Activated CD8-positive, alpha-beta T cell treated with anti-CD3 and anti-CD28 coated beads, Interleukin-2, amount 10 ng/mL, durations not matched to agents 7 days and 5 days (primary cell): ENCODE measurements around the gene SH3TC1. TPM values are rescaled to one million over a fixed set of nuclear protein-coding genes. Genes with fewer than 3 reads are reported as not detected.

Source experiments
- ATAC-seq: fragments of 150-1000 bp; cut with Tn5 transposase; one replicate; pipeline ENCODE4 v1.10.0; 2021; ENCODE audit warnings: moderate library complexity
- CTCF ChIA-PET: fragments of 350-600 bp; sonication (Branson Sonifier 250); formaldehyde crosslinking; loops from one replicate; lab custom pipeline; 2021; ENCODE audit warnings: antibody characterized with exemption; lab: Charles Lee
- POLR2A ChIA-PET: fragments of 350-600 bp; sonication (Branson Sonifier 250); formaldehyde crosslinking; loops from one replicate; lab custom pipeline; 2021; ENCODE audit warnings: antibody characterized with exemption; lab: Charles Lee
- DNase-seq: peaks from one replicate; pipeline ENCODE4 v3.0.0-alpha.2; 2020
- H3K27ac Mint-ChIP-seq: one replicate; pipeline ENCODE4 v1.8.0; 2021; ENCODE audit warnings: mild to moderate bottlenecking, mixed read lengths
- H3K27me3 Mint-ChIP-seq: one replicate; pipeline ENCODE4 v1.8.0; 2021; ENCODE audit warnings: low read depth, mixed read lengths
- H3K36me3 Mint-ChIP-seq: one replicate; pipeline ENCODE4 v1.8.0; 2021; ENCODE audit warnings: low read depth, mixed read lengths
- H3K4me1 Mint-ChIP-seq: one replicate; pipeline ENCODE4 v1.8.0; 2021; ENCODE audit warnings: low read depth, mixed read lengths
- H3K4me3 Mint-ChIP-seq: one replicate; pipeline ENCODE4 v1.8.0; 2021; ENCODE audit warnings: mild to moderate bottlenecking, mixed read lengths
- H3K9me3 Mint-ChIP-seq: one replicate; pipeline ENCODE4 v1.8.0; 2022; ENCODE audit warnings: mixed read lengths; ENCODE audit not compliant: insufficient read depth
- total RNA-seq, 2 experiments: library from RNA; stranded (reverse); gene quantifications; one replicate each; pipeline ENCODE4 v1.2.3, GENCODE V29; 2021

The SH3TC1 gene
- total RNA-seq, 2 experiments from 2014 or later, result 6.3 to 7.3 TPM

DNA sequence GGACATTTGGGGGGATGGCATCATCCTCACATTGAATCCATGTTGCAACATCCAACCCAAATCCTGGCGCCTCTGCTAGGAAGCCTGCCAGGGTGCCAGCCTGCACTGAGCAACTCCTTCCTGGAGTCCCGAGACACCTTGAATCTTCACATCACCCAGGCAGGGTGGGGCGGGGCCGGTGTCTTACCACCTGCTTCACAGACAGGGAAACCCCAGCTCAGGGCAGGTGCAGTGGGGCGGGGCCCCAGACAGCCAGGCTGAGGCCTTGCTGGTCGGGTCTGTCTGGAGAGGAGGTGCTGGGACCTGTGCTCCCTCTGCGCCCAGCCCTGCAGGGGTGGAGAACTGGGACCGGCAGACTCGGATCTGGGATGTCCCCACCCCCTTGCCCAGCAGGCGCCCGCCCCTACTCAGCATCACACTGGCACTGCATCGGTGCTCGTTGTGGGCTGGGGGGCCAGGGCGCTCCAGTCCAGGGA, 39.0 kb downstream of the SH3TC1 start:
- ChIA-PET POLR2A (no interaction called here), CTCF (no interaction called here)
- no peaks in the 10 kb centered on the region for H3K9me3 Mint-ChIP-seq
- H3K27ac Mint-ChIP-seq, result no peak overlapping the region
- no peaks in the 10 kb centered on the region for H3K27me3 Mint-ChIP-seq
- H3K36me3 Mint-ChIP-seq, result peaks cover 2% of the 10 kb centered on the region
- DNase-seq (no peak), ATAC-seq (no peak)
- H3K4me1 Mint-ChIP-seq, result peaks cover 5% of the 10 kb centered on the region
- H3K4me3 Mint-ChIP-seq, result no peak overlapping the region

DNA sequence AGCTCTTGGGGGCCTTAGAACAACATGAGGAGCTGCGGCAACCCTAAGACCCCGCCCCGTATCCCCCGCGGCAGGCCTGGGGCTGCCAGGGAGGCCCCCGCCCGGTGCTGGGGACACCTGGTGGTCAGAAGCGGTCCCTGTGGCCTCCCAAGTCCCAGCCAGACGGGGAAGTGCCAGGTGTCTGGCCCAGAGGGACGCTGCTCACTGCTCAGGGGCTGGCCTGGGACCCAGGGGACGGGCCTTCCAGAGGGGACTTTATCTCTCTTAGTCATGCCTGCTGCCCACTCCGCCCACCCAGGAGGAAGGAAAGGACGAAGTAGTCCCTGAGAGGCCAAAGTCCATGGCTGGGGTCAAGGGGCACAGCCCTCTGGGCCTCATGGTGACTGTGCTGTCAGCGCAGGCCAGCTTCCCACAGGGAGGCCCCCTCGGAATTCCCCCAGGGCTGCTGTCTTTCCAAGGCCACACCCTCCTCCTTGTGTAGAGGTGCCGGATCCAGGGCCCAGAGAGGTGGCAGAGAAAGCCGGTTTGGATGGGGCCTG, 39.5 kb downstream of the SH3TC1 start:
- no peaks in the 10 kb centered on the region for H3K27me3 Mint-ChIP-seq
- no peaks in the 10 kb centered on the region for H3K9me3 Mint-ChIP-seq
- peaks cover 5% of the 10 kb centered on the region for H3K4me1 Mint-ChIP-seq
- no peak for ATAC-seq
- CTCF ChIA-PET, result no interaction called here
- DNase-seq, result no peak
- peaks cover 2% of the 10 kb centered on the region for H3K36me3 Mint-ChIP-seq
- H3K27ac Mint-ChIP-seq, result no peak overlapping the region
- no peak overlapping the region for H3K4me3 Mint-ChIP-seq
- POLR2A ChIA-PET, result interaction anchor here (0.6 kb wide), 1 partner anchor 91 kb away, joined by 3 read pairs; no protein-coding TSS in a partner anchor

DNA sequence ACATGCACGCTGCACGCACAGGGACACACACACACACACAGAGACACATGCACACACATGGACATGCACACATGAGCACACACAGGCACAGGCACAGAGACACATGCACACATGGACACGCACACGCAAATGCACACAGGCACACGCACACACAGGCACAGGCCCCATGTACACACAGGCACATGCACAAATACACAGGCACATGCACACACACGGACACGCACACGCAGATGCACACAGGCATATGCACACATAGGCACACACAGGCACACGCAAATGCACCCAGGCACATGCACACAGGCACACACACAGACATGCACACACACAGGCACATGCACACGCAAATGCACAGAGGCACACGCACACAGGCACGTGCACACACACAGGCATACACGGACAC, 40.1 kb downstream of the SH3TC1 start:
- Mint-ChIP-seq H3K4me3 (no peak overlapping the region), H3K27me3 (no peaks in the 10 kb centered on the region), H3K27ac (no peak overlapping the region), H3K36me3 (peaks cover 2% of the 10 kb centered on the region), H3K4me1 (peaks cover 5% of the 10 kb centered on the region), H3K9me3 (no peaks in the 10 kb centered on the region)
- ATAC-seq, result no peak
- DNase-seq, result no peak
- ChIA-PET POLR2A (interaction anchor here (0.6 kb wide), 1 partner anchor 92 kb away, joined by 3 read pairs; no protein-coding TSS in a partner anchor), CTCF (no interaction called here)

DNA sequence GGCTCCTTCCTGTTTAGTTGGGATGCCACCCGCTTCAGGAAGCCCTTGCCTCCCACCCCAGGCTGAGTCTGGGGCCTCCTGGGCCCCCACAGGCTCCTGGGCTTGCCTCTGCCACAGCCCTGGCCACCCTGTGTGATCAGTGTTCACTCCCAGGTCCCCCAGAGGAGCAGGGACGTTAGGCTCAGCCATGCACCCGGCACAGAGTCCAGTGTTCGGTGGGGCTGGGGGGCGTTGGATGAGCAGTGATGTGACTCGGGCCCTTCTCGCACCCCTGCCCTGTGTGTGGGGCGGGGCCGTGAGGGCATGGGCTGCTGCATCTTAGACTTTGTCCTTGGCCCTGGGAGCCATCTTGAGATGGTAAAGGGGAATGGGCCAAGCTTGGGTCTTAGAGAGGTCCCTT, 40.6 kb downstream of the SH3TC1 start:
- DNase-seq (no peak), ATAC-seq (no peak)
- Mint-ChIP-seq H3K27me3 (no peaks in the 10 kb centered on the region), H3K9me3 (no peaks in the 10 kb centered on the region), H3K4me3 (no peak overlapping the region), H3K36me3 (peaks cover under 1% of the 10 kb centered on the region), H3K4me1 (peaks cover 5% of the 10 kb centered on the region), H3K27ac (no peak overlapping the region)
- ChIA-PET POLR2A (no interaction called here), CTCF (no interaction called here)

DNA sequence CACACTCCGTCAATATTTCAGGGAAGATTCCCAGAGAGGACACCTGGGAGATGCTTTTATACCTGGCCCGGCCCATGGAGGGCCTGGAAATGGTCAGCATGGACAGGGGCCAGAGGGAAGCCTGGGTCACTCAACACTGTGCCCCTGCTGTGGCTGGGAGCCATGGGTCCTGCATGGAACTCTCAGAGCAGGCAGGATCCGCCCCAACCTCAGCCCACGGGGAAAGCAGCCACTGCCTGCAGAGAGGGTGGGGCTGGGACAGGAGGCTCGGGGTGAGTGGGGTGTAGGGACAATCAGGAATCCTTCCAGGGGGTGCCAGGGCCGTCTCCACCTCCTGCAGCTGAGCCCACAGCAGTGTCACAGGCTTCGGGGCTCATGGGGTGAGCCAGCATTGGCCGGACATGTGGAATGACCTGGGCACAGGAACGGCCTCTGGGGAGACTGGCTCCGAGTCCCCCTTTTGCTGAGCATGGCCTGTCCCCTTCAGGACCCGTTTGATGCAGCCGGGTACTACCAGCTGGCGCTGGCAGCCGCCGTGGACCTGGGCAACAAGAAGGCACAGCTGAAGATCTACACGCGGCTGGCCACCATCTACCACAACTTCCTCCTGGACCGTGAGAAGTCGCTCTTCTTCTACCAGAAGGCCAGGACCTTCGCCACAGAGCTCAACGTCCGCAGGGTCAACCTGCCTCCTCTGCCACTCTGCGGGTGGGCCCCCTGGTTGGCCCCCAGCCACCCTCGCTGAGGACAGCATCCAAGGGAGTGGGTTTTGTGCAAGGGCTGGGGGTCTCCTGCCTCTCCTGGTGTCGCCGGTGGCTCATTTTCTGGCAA, 41.3 kb downstream of the SH3TC1 start:
- Mint-ChIP-seq H3K4me3 (no peak overlapping the region), H3K27ac (no peak overlapping the region), H3K4me1 (peaks cover 5% of the 10 kb centered on the region), H3K9me3 (no peaks in the 10 kb centered on the region), H3K36me3 (no peaks in the 10 kb centered on the region), H3K27me3 (no peaks in the 10 kb centered on the region)
- ATAC-seq (no peak), DNase-seq (no peak)
- CTCF ChIA-PET, result interaction anchor here (1.1 kb wide), 1 partner anchor 64 kb away, joined by 3 read pairs; no protein-coding TSS in a partner anchor
- POLR2A ChIA-PET, result no interaction called here

DNA sequence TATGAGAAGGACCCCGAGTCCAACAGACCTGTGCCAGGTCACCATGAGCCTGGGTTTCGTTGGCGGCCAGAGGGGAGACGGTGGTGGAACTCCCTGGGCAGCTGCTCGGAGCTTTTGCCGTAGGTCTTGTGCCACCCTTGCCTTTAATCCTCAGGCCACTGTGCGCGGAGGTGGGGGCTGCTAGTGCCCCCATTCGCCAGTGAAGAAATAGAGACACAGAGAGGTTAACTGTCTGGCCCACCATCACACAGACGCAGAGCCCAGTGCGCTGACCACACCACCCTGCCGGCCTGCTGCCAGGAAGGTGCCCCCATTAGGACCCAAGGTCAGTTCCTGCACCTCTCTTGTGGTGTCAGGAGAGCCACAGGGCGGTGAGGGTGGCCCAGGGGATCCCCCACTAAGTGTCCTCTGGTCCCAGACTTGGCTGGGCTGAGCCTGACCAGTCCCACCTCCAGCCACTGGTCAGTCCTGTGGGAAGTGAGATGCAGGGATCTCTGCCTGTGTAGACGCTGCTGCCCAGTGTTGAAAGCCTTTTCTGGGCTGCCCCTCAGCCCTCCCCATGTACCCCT, 42.2 kb downstream of the SH3TC1 start:
- POLR2A ChIA-PET, result no interaction called here

DNA sequence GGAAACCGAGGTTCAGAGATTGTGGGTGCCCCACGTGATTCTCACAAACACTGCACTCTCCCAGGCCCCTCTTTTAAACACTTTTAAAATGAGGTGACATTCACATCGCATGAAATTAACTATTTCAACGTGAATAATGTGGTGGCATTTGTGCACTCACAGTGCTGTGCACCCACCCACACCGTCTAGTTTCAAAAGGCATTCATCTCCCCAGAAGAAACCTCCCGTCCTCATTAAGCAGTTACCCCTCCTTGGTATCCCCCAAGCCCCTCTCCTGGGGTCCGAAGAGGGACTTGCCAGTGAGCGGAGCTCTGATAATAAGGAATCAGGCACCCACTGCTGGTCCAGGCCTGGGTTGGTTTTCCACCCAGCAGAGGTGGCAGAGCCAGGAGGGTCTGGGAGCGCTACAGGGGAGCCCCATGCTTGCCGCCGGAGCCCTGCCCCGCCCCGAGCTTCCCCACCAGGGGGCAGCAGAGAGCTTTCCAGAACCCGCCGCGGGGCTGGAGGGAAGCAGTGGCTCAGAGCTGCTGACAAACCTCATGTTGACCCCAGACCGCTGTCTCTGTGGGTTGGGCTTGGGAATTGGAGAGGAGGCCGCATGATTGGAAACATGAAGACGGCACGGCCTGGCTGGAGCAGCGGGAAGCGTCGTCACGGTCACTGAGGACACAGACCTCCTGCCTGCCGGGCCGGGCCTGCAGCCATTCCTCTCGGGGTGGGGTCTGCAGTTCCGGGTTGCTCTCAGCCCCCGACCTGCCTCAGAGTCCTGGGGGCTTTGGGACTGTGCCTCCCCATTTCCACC, 43.0 kb downstream of the SH3TC1 start:
- ATAC-seq (peak; percentile 88), DNase-seq (peak; percentile 81)
- Mint-ChIP-seq H3K27ac (no peak overlapping the region), H3K4me3 (no peak overlapping the region), H3K9me3 (no peaks in the 10 kb centered on the region), H3K4me1 (peaks cover 5% of the 10 kb centered on the region), H3K27me3 (no peaks in the 10 kb centered on the region), H3K36me3 (no peaks in the 10 kb centered on the region)
- ChIA-PET POLR2A (no interaction called here), CTCF (interaction anchor here (0.6 to 2.5 kb wide), 19 partner anchors 12 to 194 kb away, joined by 3 to 20 read pairs (median 4); partner anchors contain the start of gene SH3TC1)

More for the DNA sequence above, 42.2 kb downstream of the SH3TC1 start:
- H3K4me1 Mint-ChIP-seq, result peaks cover 5% of the 10 kb centered on the region
- no peak overlapping the region for H3K27ac Mint-ChIP-seq
- H3K36me3 Mint-ChIP-seq, result no peaks in the 10 kb centered on the region
- no peaks in the 10 kb centered on the region for H3K9me3 Mint-ChIP-seq
- no peak overlapping the region for H3K4me3 Mint-ChIP-seq
- no peaks in the 10 kb centered on the region for H3K27me3 Mint-ChIP-seq
- DNase-seq (no peak), ATAC-seq (no peak)
- CTCF ChIA-PET, result interaction anchor here (0.8 to 2.5 kb wide), 7 partner anchors 13 to 195 kb away, joined by 3 to 20 read pairs (median 6); no protein-coding TSS in a partner anchor

DNA sequence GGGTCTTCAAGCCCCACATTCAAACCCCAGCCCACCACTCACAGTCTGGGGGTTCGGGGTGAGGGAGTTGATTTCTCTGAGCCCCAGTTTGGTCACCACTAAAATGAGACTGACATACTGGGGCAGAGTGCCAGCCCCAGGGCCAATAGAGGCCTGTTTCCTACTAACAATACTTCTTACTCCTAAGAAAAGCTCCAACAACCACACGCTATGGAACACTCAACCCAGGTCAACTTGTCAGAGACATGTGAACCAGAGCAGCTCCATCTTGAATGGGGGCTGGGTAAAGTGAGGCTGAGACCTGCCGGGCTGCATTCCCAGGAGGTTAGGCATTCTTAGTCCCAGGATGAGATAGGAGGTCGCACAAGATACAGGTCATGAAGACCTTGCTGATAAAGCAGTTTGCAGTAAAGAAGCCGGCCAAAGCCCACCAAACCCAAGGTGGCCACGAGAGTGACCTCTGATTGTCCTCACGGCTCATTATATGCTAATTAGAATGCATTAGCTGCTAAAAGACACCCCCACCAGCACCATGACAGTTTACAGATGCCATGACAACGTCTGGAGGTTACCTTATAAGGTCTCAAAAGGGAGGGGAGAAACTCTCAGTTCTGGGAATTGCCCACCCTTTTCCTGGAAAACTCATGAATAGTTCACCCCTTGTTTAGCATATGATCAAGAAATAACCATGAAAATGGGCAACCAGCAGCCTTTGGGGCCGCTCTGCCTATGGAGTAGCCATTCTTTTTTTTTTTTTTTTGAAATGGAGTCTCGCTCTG, 43.9 kb downstream of the SH3TC1 start:
- CTCF ChIA-PET, result interaction anchor here (0.6 to 2.5 kb wide), 17 partner anchors 13 to 193 kb away, joined by 3 to 20 read pairs (median 4); partner anchors contain the start of gene SH3TC1
- Mint-ChIP-seq H3K4me3 (no peak overlapping the region), H3K27me3 (no peaks in the 10 kb centered on the region), H3K4me1 (peaks cover 5% of the 10 kb centered on the region), H3K27ac (no peak overlapping the region), H3K9me3 (no peaks in the 10 kb centered on the region), H3K36me3 (no peaks in the 10 kb centered on the region)
- no peak for DNase-seq
- POLR2A ChIA-PET, result no interaction called here
- ATAC-seq, result no peak

DNA sequence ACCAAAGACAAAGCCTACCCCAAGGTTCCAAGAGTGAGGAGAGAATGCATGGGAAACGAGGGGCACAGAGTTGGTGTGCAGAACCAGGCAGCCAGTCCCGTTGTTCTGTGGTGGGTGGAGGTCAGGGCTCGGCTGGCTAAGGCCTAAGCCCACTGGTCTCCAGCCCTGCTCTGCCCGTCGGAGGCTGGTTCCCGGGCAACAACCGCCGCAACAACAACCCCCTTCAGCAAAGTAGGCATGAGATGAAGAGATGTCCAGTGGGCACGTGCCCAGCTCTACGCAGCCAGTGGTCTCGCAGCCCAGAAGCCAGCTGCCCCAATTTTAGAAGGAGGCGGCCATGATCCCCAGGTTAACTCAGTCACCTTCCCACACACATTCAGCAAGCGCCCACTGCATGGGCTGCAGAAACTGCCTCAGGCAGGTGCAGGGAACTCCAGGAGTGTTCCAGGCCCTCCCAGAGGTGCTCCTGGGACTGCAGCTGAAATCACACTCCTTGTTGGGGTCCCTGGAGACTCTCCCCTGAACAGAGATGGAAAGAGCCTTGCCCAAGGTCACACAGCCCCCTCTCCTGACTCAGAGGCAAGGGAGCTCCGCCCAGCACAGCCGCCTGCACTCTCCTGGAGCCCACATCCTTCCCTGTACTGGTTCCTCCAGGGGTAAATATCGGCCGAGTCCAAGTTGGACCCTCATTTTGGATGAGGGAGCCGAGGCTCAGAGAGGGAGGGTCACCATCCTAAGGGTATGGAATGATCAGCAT, 45.1 kb downstream of the SH3TC1 start:
- Mint-ChIP-seq H3K27ac (no peak overlapping the region), H3K4me1 (peaks cover 5% of the 10 kb centered on the region), H3K4me3 (no peak overlapping the region), H3K36me3 (no peaks in the 10 kb centered on the region), H3K27me3 (no peaks in the 10 kb centered on the region), H3K9me3 (no peaks in the 10 kb centered on the region)
- DNase-seq (no peak), ATAC-seq (no peak)
- ChIA-PET CTCF (interaction anchor here (2.5 kb wide), 1 partner anchor 159 kb away, joined by 20 read pairs; no protein-coding TSS in a partner anchor), POLR2A (no interaction called here)

DNA sequence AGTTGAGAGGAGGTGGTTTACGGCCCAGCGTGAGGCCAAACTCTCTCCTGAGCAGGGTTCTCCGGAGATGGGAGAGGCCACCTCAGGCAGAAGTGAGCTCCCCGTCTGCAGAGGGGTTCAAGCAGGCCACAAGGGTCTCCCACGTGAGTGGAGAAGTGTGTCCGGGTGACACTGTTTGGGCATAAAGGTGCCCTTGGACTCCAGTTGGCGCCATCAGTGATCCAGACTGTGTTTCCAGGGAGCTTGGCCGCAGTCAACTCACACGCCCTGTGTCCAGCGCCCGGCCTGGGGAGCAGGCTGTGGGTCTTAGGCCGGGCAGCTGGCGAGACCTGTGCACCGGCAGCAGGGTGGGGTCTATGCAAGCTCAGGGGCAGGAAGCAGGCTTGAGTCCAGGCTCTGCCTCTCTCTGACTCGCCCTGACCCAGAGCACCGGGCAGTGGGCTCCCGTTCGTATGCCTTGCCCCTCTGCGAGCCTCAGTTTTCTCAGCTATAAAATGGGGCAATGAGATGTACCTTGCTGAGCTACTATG, 45.9 kb downstream of the SH3TC1 start:
- peaks cover 5% of the 10 kb centered on the region for H3K4me1 Mint-ChIP-seq
- H3K9me3 Mint-ChIP-seq, result no peaks in the 10 kb centered on the region
- CTCF ChIA-PET, result no interaction called here

More for the DNA sequence above, 45.9 kb downstream of the SH3TC1 start:
- ATAC-seq, result no peak
- Mint-ChIP-seq H3K27me3 (no peaks in the 10 kb centered on the region), H3K4me3 (no peak overlapping the region), H3K27ac (no peak overlapping the region), H3K36me3 (no peaks in the 10 kb centered on the region)
- no peak for DNase-seq
- POLR2A ChIA-PET, result no interaction called here
